HEK293 (cell line): ENCODE results near the gene ST6GALNAC6.

Experiments used
- CTCF ChIA-PET: fragments of 350-600 bp; formaldehyde crosslinking; extraction: SDS; loops from one replicate; lab custom pipeline; 2021; ENCODE audit warnings: antibody characterized with exemption; lab: Yijun Ruan, JAX
- POLR2A ChIA-PET: fragments of 300-600 bp; formaldehyde crosslinking; extraction: SDS; loops from one replicate; lab custom pipeline; 2020; ENCODE audit warnings: antibody characterized with exemption, inconsistent platforms; lab: Yijun Ruan, JAX
- H3K27ac ChIP-seq: fragments of 200-500 bp; sonication (Bioruptor generic); 2 replicates; pipeline ENCODE4 v1.5.1; 2014; ENCODE audit warnings: low read depth, low read length, control low read depth, inconsistent platforms; ENCODE audit errors: extremely low read depth
- H3K36me3 ChIP-seq, 2 experiments: fragments of 200-500 bp in 1 of 2; sonication (Bioruptor generic) in 1 of 2; 1 replicate in 1 of 2; 2 replicates in 1 of 2; pipeline ENCODE4 v1.5.1; 2014 to 2017; ENCODE audit warnings: inconsistent platforms in 2 of 2, low read length in 2 of 2; ENCODE audit not compliant: control insufficient read depth in 2 of 2, insufficient read depth in 1 of 2
- H3K4me1 ChIP-seq: fragments of 200-500 bp; sonication (Bioruptor generic); 2 replicates; pipeline ENCODE4 v1.5.1; 2014; ENCODE audit warnings: mild to moderate bottlenecking, low read length, inconsistent platforms; ENCODE audit not compliant: control insufficient read depth, insufficient read depth
- H3K4me3 ChIP-seq: 2 replicates; pipeline ENCODE4 v1.5.1; 2011; ENCODE audit warnings: low read depth, mild to moderate bottlenecking, control low read depth, low read length, moderate library complexity
- H3K9me3 ChIP-seq: fragments of 200-500 bp; sonication (Bioruptor generic); 2 replicates; pipeline ENCODE4 v1.5.1; 2014; ENCODE audit warnings: low read depth, low read length, inconsistent platforms; ENCODE audit not compliant: control insufficient read depth, insufficient read depth
- EGR2 ChIP-seq: fragments of 450-650 bp; formaldehyde crosslinking; IDR thresholded peaks from 2 replicates; pipeline ENCODE4 v1.5.1; 2016; ENCODE audit warnings: low read depth, missing biosample characterization, missing genetic modification characterization
- GLIS2 ChIP-seq: fragments of 450-650 bp; formaldehyde crosslinking; IDR thresholded peaks from 2 replicates; pipeline ENCODE4 v1.5.1; 2016; ENCODE audit warnings: missing biosample characterization, missing genetic modification characterization
- HIC1 ChIP-seq: fragments of 450-650 bp; formaldehyde crosslinking; IDR thresholded peaks from 2 replicates; pipeline ENCODE4 v1.5.1; 2016; ENCODE audit warnings: missing biosample characterization, missing genetic modification characterization
- IKZF3 ChIP-seq: fragments of 450-650 bp; IDR thresholded peaks from 2 replicates; pipeline ENCODE4 v1.5.0; 2018; ENCODE audit warnings: missing biosample characterization, mild to moderate bottlenecking, missing genetic modification characterization, moderate library complexity
- MEIS1 ChIP-seq: sonication (generic); formaldehyde crosslinking; IDR thresholded peaks from 2 replicates; pipeline ENCODE4 v1.8.1; 2022; ENCODE audit warnings: missing genetic modification reagents, mild to moderate bottlenecking, borderline replicate concordance
- OVOL3 ChIP-seq: fragments of 450-650 bp; formaldehyde crosslinking; IDR thresholded peaks from 2 replicates; pipeline ENCODE4 v1.5.1; 2016; ENCODE audit warnings: missing biosample characterization, missing genetic modification characterization
- TCF7L2 ChIP-seq: IDR thresholded peaks from 2 replicates; pipeline ENCODE4 v1.6.1; 2011; ENCODE audit warnings: low read depth, mild to moderate bottlenecking, inconsistent platforms, low read length, moderate library complexity, borderline replicate concordance
- TSHZ1 ChIP-seq: fragments of 450-650 bp; formaldehyde crosslinking; IDR thresholded peaks from 2 replicates; pipeline ENCODE4 v1.5.1; 2016; ENCODE audit warnings: missing biosample characterization, missing genetic modification characterization, borderline replicate concordance
- ZBTB6 ChIP-seq: fragments of 450-650 bp; formaldehyde crosslinking; IDR thresholded peaks from 2 replicates; pipeline ENCODE4 v1.5.1; 2017; ENCODE audit warnings: missing biosample characterization, missing genetic modification characterization
- ZNF121 ChIP-seq: fragments of 450-650 bp; formaldehyde crosslinking; IDR thresholded peaks from 2 replicates; pipeline ENCODE4 v1.5.1; 2016; ENCODE audit warnings: missing biosample characterization, missing genetic modification characterization
- ZNF132 ChIP-seq: fragments of 450-650 bp; formaldehyde crosslinking; IDR thresholded peaks from 2 replicates; pipeline ENCODE4 v1.5.1; 2017; ENCODE audit warnings: missing biosample characterization, missing genetic modification characterization, borderline replicate concordance
- ZNF157 ChIP-seq: fragments of 450-650 bp; formaldehyde crosslinking; IDR thresholded peaks from 2 replicates; pipeline ENCODE4 v1.5.1; 2016; ENCODE audit warnings: missing biosample characterization, missing genetic modification characterization
- ZNF239 ChIP-seq: fragments of 450-650 bp; formaldehyde crosslinking; IDR thresholded peaks from 2 replicates; pipeline ENCODE4 v1.5.1; 2016; ENCODE audit warnings: missing biosample characterization, missing genetic modification characterization
- ZNF302 ChIP-seq: fragments of 450-650 bp; formaldehyde crosslinking; IDR thresholded peaks from 2 replicates; pipeline ENCODE4 v1.5.1; 2016; ENCODE audit warnings: missing biosample characterization, missing genetic modification characterization, low read depth
- ZNF350 ChIP-seq: fragments of 450-650 bp; formaldehyde crosslinking; IDR thresholded peaks from 2 replicates; pipeline ENCODE4 v1.5.0; 2017; ENCODE audit warnings: missing biosample characterization, mild to moderate bottlenecking, missing genetic modification characterization
- ZNF404 ChIP-seq: fragments of 450-650 bp; formaldehyde crosslinking; IDR thresholded peaks from 2 replicates; pipeline ENCODE4 v1.5.1; 2017; ENCODE audit warnings: missing biosample characterization, missing genetic modification characterization
- ZNF473 ChIP-seq: fragments of 450-650 bp; formaldehyde crosslinking; IDR thresholded peaks from 2 replicates; pipeline ENCODE4 v1.5.1; 2017; ENCODE audit warnings: missing biosample characterization, missing genetic modification characterization
- ZNF48 ChIP-seq: fragments of 450-650 bp; formaldehyde crosslinking; IDR thresholded peaks from 2 replicates; pipeline ENCODE4 v1.5.1; 2016; ENCODE audit warnings: missing biosample characterization, missing genetic modification characterization
- ZNF513 ChIP-seq: fragments of 450-650 bp; IDR thresholded peaks from 2 replicates; pipeline ENCODE4 v1.5.1; 2018; ENCODE audit warnings: missing biosample characterization, missing genetic modification characterization
- ZNF555 ChIP-seq: fragments of 450-650 bp; formaldehyde crosslinking; conservative IDR thresholded peaks from 2 replicates; pipeline ENCODE4 v1.5.1; 2017; ENCODE audit warnings: missing biosample characterization, mild to moderate bottlenecking, missing genetic modification characterization, inconsistent platforms
- ZNF658 ChIP-seq: fragments of 450-650 bp; formaldehyde crosslinking; IDR thresholded peaks from 2 replicates; pipeline ENCODE4; 2016; ENCODE audit warnings: missing biosample characterization, missing genetic modification characterization
- ZNF670 ChIP-seq: fragments of 450-650 bp; formaldehyde crosslinking; IDR thresholded peaks from 2 replicates; pipeline ENCODE4 v1.5.1; 2016; ENCODE audit warnings: missing biosample characterization, missing genetic modification characterization, low read depth
- ZNF777 ChIP-seq: fragments of 450-650 bp; formaldehyde crosslinking; IDR thresholded peaks from 2 replicates; pipeline ENCODE4 v1.5.1; 2017; ENCODE audit warnings: missing biosample characterization, missing genetic modification characterization, borderline replicate concordance
- ZNF830 ChIP-seq: fragments of 450-650 bp; IDR thresholded peaks from 2 replicates; pipeline ENCODE4 v1.5.0; 2018; ENCODE audit warnings: missing biosample characterization, missing genetic modification characterization, low read depth, mild to moderate bottlenecking, moderate library complexity

The ST6GALNAC6 gene

DNA sequence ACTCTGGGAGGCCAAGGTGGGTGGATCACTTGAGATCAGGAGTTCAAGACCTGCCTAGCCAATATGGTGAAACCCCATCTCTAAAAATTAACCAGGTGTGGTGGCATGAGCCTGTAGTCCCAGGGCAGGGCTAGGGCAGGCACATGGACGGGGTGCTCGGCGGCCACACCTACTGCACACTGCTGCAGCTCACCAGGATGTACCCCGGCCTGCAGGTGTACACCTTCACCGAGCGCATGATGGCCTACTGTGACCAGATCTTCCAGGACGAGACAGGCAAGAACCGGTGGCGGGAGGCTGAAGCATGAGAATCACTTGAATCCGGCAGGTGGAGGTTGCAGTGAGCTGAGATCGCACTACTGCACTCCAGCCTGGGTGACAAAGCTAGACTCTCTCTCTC is 14.3 kb upstream of the ST6GALNAC6 start:
- no peak overlapping the region for H3K27ac ChIP-seq
- TF ChIP-seq ZNF239 (tag by site-specific recombination) (no peak), ZNF555 (no peak), ZNF48 (tag by site-specific recombination) (no peak), ZNF404 (tag by site-specific recombination) (no peak), EGR2 (tag by site-specific recombination) (no peak), TSHZ1 (no peak), IKZF3 (tag by site-specific recombination) (no peak), ZNF670 (no peak), ZNF350 (tag by site-specific recombination) (no peak), ZNF658 (no peak), ZNF473 (tag by site-specific recombination) (no peak), TCF7L2 (no peak)
- ChIA-PET CTCF (interaction anchor here (0.6 to 1.6 kb wide), 7 partner anchors 8 to 791 kb away, joined by 3 to 7 read pairs (median 4); partner anchors contain the start of gene TOR2A), POLR2A (interaction anchor here (0.7 kb wide), 1 partner anchor 158 kb away, joined by 5 read pairs; no protein-coding TSS in a partner anchor)
- H3K4me3 ChIP-seq: no peak overlapping the region
- H3K9me3 ChIP-seq: no peaks in the 10 kb centered on the region
- H3K4me1 ChIP-seq: peaks cover 3% of the 10 kb centered on the region; the same call in 1 of the 2 replicates
- H3K36me3 ChIP-seq: peaks cover 0 to 31% of the 10 kb centered on the region in 2 experiments; a peak in 2 of 3 replicates

GRCh38 chr9:127912882-127913281 is 13.5 kb upstream of the ST6GALNAC6 start:
- Histone ChIP-seq H3K4me3 (no peak overlapping the region), H3K36me3 (peaks cover 0 to 31% of the 10 kb centered on the region in 2 experiments; a peak in 2 of 3 replicates), H3K4me1 (peaks cover 3% of the 10 kb centered on the region; the same call in 1 of the 2 replicates), H3K27ac (no peak overlapping the region), H3K9me3 (no peaks in the 10 kb centered on the region)
- ChIA-PET CTCF (interaction anchor here (0.6 to 1.6 kb wide), 7 partner anchors 9 to 790 kb away, joined by 3 to 7 read pairs (median 4); no protein-coding TSS in a partner anchor), POLR2A (no interaction called here)
- TF ChIP-seq GLIS2 (tag by site-specific recombination): no peak
- no peak for TF ChIP-seq ZNF121 (tag by site-specific recombination)

DNA sequence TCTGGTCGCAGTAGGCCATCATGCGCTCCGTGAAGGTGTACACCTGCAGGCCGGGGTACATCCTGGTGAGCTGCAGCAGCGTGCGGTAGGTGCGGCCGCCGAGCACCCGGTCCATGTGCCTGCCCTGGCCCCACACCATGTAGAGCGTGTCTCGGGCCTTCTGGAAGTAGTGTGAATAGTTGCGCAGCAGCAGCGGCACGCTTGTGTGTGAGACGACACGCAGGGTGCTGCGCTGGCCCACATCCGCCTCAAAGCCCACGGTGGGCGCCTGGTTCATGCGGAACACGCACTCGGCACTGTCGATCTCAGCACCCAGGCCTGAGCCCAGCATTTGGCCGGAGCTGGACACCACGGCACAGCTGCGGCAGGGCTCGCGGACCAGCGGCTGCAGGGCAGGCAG is 12.9 kb upstream of the ST6GALNAC6 start:
- ChIA-PET POLR2A (no interaction called here), CTCF (interaction anchor here (0.7 to 1.6 kb wide), 5 partner anchors 9 to 205 kb away, joined by 3 to 7 read pairs (median 3); no protein-coding TSS in a partner anchor)
- H3K36me3 ChIP-seq: peaks cover 0 to 31% of the 10 kb centered on the region in 2 experiments; a peak in 2 of 3 replicates
- H3K27ac ChIP-seq: no peak overlapping the region
- no peak overlapping the region for H3K4me3 ChIP-seq
- H3K4me1 ChIP-seq: peaks cover 2% of the 10 kb centered on the region; the same call in 1 of the 2 replicates
- no peaks in the 10 kb centered on the region for H3K9me3 ChIP-seq
- TF ChIP-seq OVOL3: no peak
- TF ChIP-seq ZNF513 (tag by site-specific recombination): no peak
- no peak for TF ChIP-seq ZNF239 (tag by site-specific recombination)
- no peak for TF ChIP-seq ZNF777 (tag by site-specific recombination)
- no peak for TF ChIP-seq ZNF830
- no peak for TF ChIP-seq ZNF157 (tag by site-specific recombination)
- TF ChIP-seq MEIS1 (CRISPR knock-in tag): no peak
- TF ChIP-seq ZNF302 (tag by site-specific recombination): no peak
- no peak for TF ChIP-seq ZNF48 (tag by site-specific recombination)
- TF ChIP-seq ZNF132: no peak
- no peak for TF ChIP-seq ZBTB6 (tag by site-specific recombination)
- no peak for TF ChIP-seq HIC1 (tag by site-specific recombination)
